H1 (cell line): ENCODE data around the gene OPHN1. TPM values are rescaled to one million over a fixed set of nuclear protein-coding genes. Genes with fewer than 3 reads are reported as not detected.

Experiments
- CTCF ChIA-PET: fragments of 300-600 bp; sonication (Branson Sonifier 250); formaldehyde crosslinking; loops from one replicate; lab custom pipeline; 2021; ENCODE audit not compliant: partially characterized antibody; lab: Charles Lee
- POLR2A ChIA-PET: fragments of 300-600 bp; sonication (Branson Sonifier 250); formaldehyde crosslinking; loops from one replicate; lab custom pipeline; 2021; ENCODE audit warnings: inconsistent platforms; ENCODE audit not compliant: partially characterized antibody; lab: Charles Lee
- DNase-seq, 2 experiments: peaks; one replicate each; pipeline versions ENCODE4 v3.0.0 to v3.0.0-alpha.2; 2010 to 2022; ENCODE audit warnings: low spot score in 2 of 2, low read depth in 1 of 2, mixed read lengths in 1 of 2
- FAIRE-seq: peaks from 2 replicates; lab custom pipeline; 2011; peaks lifted over from hg19 to GRCh38; lab: Jason Lieb, UNC
- H2AFZ ChIP-seq: 2 replicates; pipeline ENCODE4 v1.8.1; 2012; ENCODE audit warnings: low read length, inconsistent platforms
- H2AK5ac ChIP-seq: 2 replicates; pipeline ENCODE4 v1.6.1; 2013; ENCODE audit warnings: low read depth, low read length
- H2BK120ac ChIP-seq: replicated peaks from 2 replicates; pipeline ENCODE3; 2013; ENCODE audit warnings: low read depth, low read length, inconsistent platforms
- H2BK12ac ChIP-seq: 2 replicates; pipeline ENCODE4 v1.6.1; 2013; ENCODE audit warnings: low read depth, low read length
- H2BK15ac ChIP-seq: 2 replicates; pipeline ENCODE4 v1.6.1; 2013; ENCODE audit warnings: low read length
- H2BK20ac ChIP-seq: 2 replicates; pipeline ENCODE4 v1.6.1; 2013; ENCODE audit warnings: low read length
- H2BK5ac ChIP-seq: 2 replicates; pipeline ENCODE4 v1.6.1; 2013; ENCODE audit warnings: low read depth, low read length
- H3K14ac ChIP-seq: 2 replicates; pipeline ENCODE4 v1.6.1; 2013; ENCODE audit warnings: inconsistent platforms; ENCODE audit not compliant: insufficient read length
- H3K18ac ChIP-seq: 2 replicates; pipeline ENCODE4 v1.6.1; 2013; ENCODE audit warnings: low read length; ENCODE audit errors: extremely low read depth
- H3K23ac ChIP-seq: 2 replicates; pipeline ENCODE4 v1.6.1; 2013; ENCODE audit warnings: inconsistent platforms; ENCODE audit not compliant: insufficient read length
- H3K23me2 ChIP-seq: 2 replicates; pipeline ENCODE4 v1.6.1; 2013; ENCODE audit warnings: low read depth, low read length
- H3K27ac ChIP-seq: 2 replicates; pipeline ENCODE4 v1.6.1; 2011; ENCODE audit warnings: low read depth, low read length, inconsistent platforms
- H3K27me3 ChIP-seq, 4 experiments: replicated peaks in 1 of 4; 1 replicate in 1 of 4; 2 replicates in 3 of 4; pipeline versions ENCODE4 v1.6.1 to v1.8.1; 2011 to 2013; ENCODE audit warnings: low read length in 3 of 4, mild to moderate bottlenecking in 3 of 4, inconsistent platforms in 2 of 4, mixed read lengths in 2 of 4, moderate library complexity in 1 of 4; ENCODE audit not compliant: control insufficient read depth in 3 of 4, insufficient read depth in 3 of 4; ENCODE audit errors: extremely low read depth in 1 of 4
- H3K36me3 ChIP-seq, 4 experiments: 2 replicates each; pipeline versions ENCODE4 v1.6.1 to v1.8.1; 2011 to 2013; ENCODE audit warnings: mild to moderate bottlenecking in 4 of 4, low read length in 3 of 4, moderate library complexity in 2 of 4, control low read depth in 1 of 4, inconsistent platforms in 1 of 4; ENCODE audit not compliant: insufficient read depth in 4 of 4, control insufficient read depth in 2 of 4
- H3K4ac ChIP-seq: replicated peaks from 2 replicates; pipeline ENCODE3; 2013; ENCODE audit warnings: low read length, low read depth, mixed read lengths, inconsistent platforms; ENCODE audit not compliant: insufficient read length
- H3K4me1 ChIP-seq, 4 experiments: replicated peaks in 1 of 4; 1 replicate in 1 of 4; 2 replicates in 3 of 4; pipeline versions ENCODE4 v1.6.1 to v1.8.1; 2011 to 2013; ENCODE audit warnings: low read length in 3 of 4, inconsistent platforms in 2 of 4, mixed read lengths in 1 of 4; ENCODE audit not compliant: insufficient read depth in 4 of 4, control insufficient read depth in 3 of 4
- H3K4me2 ChIP-seq, 2 experiments: 2 replicates each; pipeline versions ENCODE4 v1.6.1 to v1.8.1; 2011 to 2013; ENCODE audit warnings: low read depth in 2 of 2, low read length in 2 of 2, control low read depth in 1 of 2, inconsistent platforms in 1 of 2, mild to moderate bottlenecking in 1 of 2; ENCODE audit not compliant: insufficient read depth in 1 of 2
- H3K4me3 ChIP-seq, 4 experiments: fragments of 200-600, 300-600 bp in 1 of 4; sonication (generic), shearing (Covaris generic), sonication (Bioruptor Twin) in 1 of 4; 2 replicates each; pipeline versions ENCODE4 v1.5.1 to v1.8.1; 2011 to 2016; ENCODE audit warnings: low read length in 4 of 4, low read depth in 3 of 4, control low read depth in 2 of 4, inconsistent platforms in 2 of 4, mild to moderate bottlenecking in 2 of 4, mixed read lengths in 1 of 4, moderate library complexity in 1 of 4; ENCODE audit not compliant: insufficient read depth in 2 of 4; ENCODE audit errors: extremely low read depth in 1 of 4
- H3K56ac ChIP-seq: replicated peaks from 2 replicates; pipeline ENCODE3; 2013; ENCODE audit warnings: low read depth, mild to moderate bottlenecking, mixed read lengths, low read length, inconsistent platforms; ENCODE audit not compliant: insufficient read length
- H3K79me1 ChIP-seq: 2 replicates; pipeline ENCODE4 v1.6.1; 2013; ENCODE audit warnings: low read depth, low read length, control low read depth
- H3K79me2 ChIP-seq, 2 experiments: 2 replicates each; pipeline versions ENCODE4 v1.6.1 to v1.8.1; 2012 to 2013; ENCODE audit warnings: low read length in 2 of 2, mild to moderate bottlenecking in 2 of 2, inconsistent platforms in 1 of 2; ENCODE audit not compliant: insufficient read depth in 2 of 2, control insufficient read depth in 1 of 2
- H3K9ac ChIP-seq, 4 experiments: replicated peaks in 1 of 4; 1 replicate in 1 of 4; 2 replicates in 3 of 4; pipeline versions ENCODE4 v1.6.1 to v1.8.1; 2011 to 2013; ENCODE audit warnings: low read depth in 3 of 4, low read length in 3 of 4, control low read depth in 2 of 4, mild to moderate bottlenecking in 2 of 4, moderate library complexity in 2 of 4, inconsistent platforms in 1 of 4; ENCODE audit errors: extremely low read depth in 1 of 4
- H3K9me3 ChIP-seq, 2 experiments: 2 replicates each; pipeline versions ENCODE4 v1.6.1 to v1.8.1; 2012 to 2013; ENCODE audit warnings: mild to moderate bottlenecking in 2 of 2, moderate library complexity in 2 of 2, control low read depth in 1 of 2, inconsistent platforms in 1 of 2, low read depth in 1 of 2, low read length in 1 of 2, mixed read lengths in 1 of 2; ENCODE audit not compliant: insufficient read depth in 2 of 2
- H4K20me1 ChIP-seq, 2 experiments: replicated peaks in 1 of 2; 2 replicates each; pipeline versions ENCODE3 to v1.8.1; 2011 to 2013; ENCODE audit warnings: inconsistent platforms in 2 of 2, low read length in 2 of 2, mild to moderate bottlenecking in 1 of 2; ENCODE audit not compliant: insufficient read depth in 2 of 2, control insufficient read depth in 1 of 2
- H4K5ac ChIP-seq: 2 replicates; pipeline ENCODE4 v1.6.1; 2013; ENCODE audit warnings: low read length, low read depth, mixed read lengths, inconsistent platforms; ENCODE audit not compliant: insufficient read length
- H4K8ac ChIP-seq: 2 replicates; pipeline ENCODE4 v1.8.0; 2013; ENCODE audit warnings: mild to moderate bottlenecking, moderate library complexity, low read length, inconsistent platforms; ENCODE audit not compliant: insufficient read depth; ENCODE audit errors: extremely low read depth
- H4K91ac ChIP-seq: replicated peaks from 2 replicates; pipeline ENCODE3; 2013; ENCODE audit warnings: low read length, mixed read lengths, inconsistent platforms; ENCODE audit not compliant: insufficient read length
- TEAD4 ChIP-seq: IDR thresholded peaks from 2 replicates; pipeline ENCODE4 v1.6.1; 2012; ENCODE audit warnings: low read depth, low read length, inconsistent platforms, mixed read lengths
- WGBS, 2 experiments: shearing (Covaris generic) in 1 of 2; methylation state at CpG; one replicate each; pipeline versions ENCODE4 v1.1.6 to v1.1.7; 2013 to 2015; ENCODE audit warnings: low lambda C conversion rate in 2 of 2, mixed read lengths in 2 of 2, inconsistent platforms in 1 of 2, low coverage in 1 of 2, missing lambda C conversion rate in 1 of 2; ENCODE audit not compliant: insufficient replicate concordance in 2 of 2, insufficient coverage in 1 of 2, insufficient read length in 1 of 2; ENCODE audit errors: extremely low coverage in 1 of 2, missing lambda C conversion rate in 1 of 2; 5-methylcytosine and 5-hydroxymethylcytosine counted together
- polyA plus RNA-seq, 7 experiments: library from polyadenylated mRNA; depleted of rRNA in 3 of 7; stranded (reverse) in 5 of 7; unstranded in 2 of 7; fragments of >200 nt in 5 of 7; fragments of 200-250 nt in 2 of 7; gene quantifications; 1 replicate in 5 of 7; 2 replicates in 1 of 7; 4 replicates in 1 of 7; pipeline versions ENCODE4 v1.2.1 to v1.2.3, GENCODE V29; 2011 to 2013; ENCODE audit warnings: missing spikeins in 2 of 7, mixed read lengths in 2 of 7
- total RNA-seq: library from RNA; stranded (reverse); fragmentation: NEBNext Ultra II Directional; extraction: Animal tissue kit (Norgen Biotek cat#: 25700); gene quantifications from 2 replicates; pipeline ENCODE4 v1.2.1, GENCODE V29; 2021

Gene OPHN1
- total and polyA plus RNA-seq, 2 of the 8 experiments (the other 6 are each of a cell fraction or from before 2014, with no cell fraction given) = 1.2 to 3.5 TPM

GRCh38 chrX:68041110-68041509, 392.2 kb downstream of the OPHN1 start:
- no peak overlapping the region for H2BK5ac ChIP-seq
- ChIA-PET POLR2A (no interaction called here), CTCF (interaction anchor here (0.9 kb wide), 1 partner anchor 23 kb away, joined by 3 read pairs; no protein-coding TSS in a partner anchor)
- no peak overlapping the region for H3K14ac ChIP-seq
- H2BK15ac ChIP-seq = no peak overlapping the region
- no peak overlapping the region for H2BK120ac ChIP-seq
- no peak overlapping the region for H3K9ac ChIP-seq
- no peak overlapping the region for H3K4ac ChIP-seq
- no peak overlapping the region for H3K27ac ChIP-seq
- no peaks in the 10 kb centered on the region for H3K23me2 ChIP-seq
- H2AFZ ChIP-seq = no peak overlapping the region
- DNase-seq (no peak), FAIRE-seq (no peak)
- no peak overlapping the region for H3K18ac ChIP-seq
- no peak overlapping the region for H3K56ac ChIP-seq
- H3K4me3 ChIP-seq = 0 out of 8 replicates have a peak overlapping the region, but pooled peaks of 1 of the 4 experiments have one; percentile 12
- no peak overlapping the region for H2BK20ac ChIP-seq
- peaks cover 0 to 8% (median 3%) of the 10 kb centered on the region in 4 experiments; a peak in 3 of 7 replicates for H3K4me1 ChIP-seq
- no peak for TF ChIP-seq TEAD4
- H4K8ac ChIP-seq = no peak overlapping the region
- H3K79me1 ChIP-seq = no peaks in the 10 kb centered on the region
- no peak overlapping the region for H4K91ac ChIP-seq
- peaks cover 0 to 3% (median 0%) of the 10 kb centered on the region in 4 experiments; a peak in 2 of 7 replicates for H3K27me3 ChIP-seq
- no peak overlapping the region for H2AK5ac ChIP-seq
- 14% methylated on average over 1 of the region's 1 CpG; no CpG with 5 or more reads in 1 of the 2 experiments for WGBS, 2 experiments
- no peaks in the 10 kb centered on the region for H4K20me1 ChIP-seq
- H3K23ac ChIP-seq = no peak overlapping the region
- no peaks in the 10 kb centered on the region for H3K36me3 ChIP-seq
- H4K5ac ChIP-seq = no peak overlapping the region
- H3K79me2 ChIP-seq = no peaks in the 10 kb centered on the region
- no peak overlapping the region for H2BK12ac ChIP-seq
- no peaks in the 10 kb centered on the region for H3K9me3 ChIP-seq
- peak overlapping the region; percentile 7 to 35; a peak in 2 of 4 replicates for H3K4me2 ChIP-seq
